ENCODE results near the gene ANO10. TPM values are rescaled to one million over a fixed set of nuclear protein-coding genes. Genes with fewer than 3 reads are reported as not detected.
A peak's percentile ranks its signal among the peaks of the same experiment; 100 is the strongest.
"Not testable (repeated sequence)": the region's sequence is repeated elsewhere in the genome, so short reads cannot be mapped to it uniquely, and the experiment has no call there.

The ANO10 gene
- total RNA-seq (10 to 100 TPM in 8 of 9 donors, 1 to 10 TPM in 1; 8.3 to 29.8 (median 15.8) TPM), polyA plus RNA-seq (10 to 100 TPM in 1 of 2 donors, 1 to 10 TPM in 1; 8.8 to 19.9 TPM)
- long read RNA-seq, donor 1, transcript ANO10-201 (13 exons, 3,212 nt): major isoform, 14 of 26 reads
- long read RNA-seq, donor 1, partial matches to known transcripts: 4 of 26 reads
- long read RNA-seq, donor 1, other reads (novel, unspliced or antisense): 6 of 26 reads
- long read RNA-seq, donor 2, transcript ANO10-201 (13 exons, 3,212 nt): major isoform, 42 of 64 reads
- long read RNA-seq, donor 2, transcript ANO10-203 (12 exons, 2,419 nt): minor isoform, 5 of 64 reads
- long read RNA-seq, donor 2, partial matches to known transcripts: 5 of 64 reads
- long read RNA-seq, donor 2, other reads (novel, unspliced or antisense): 12 of 64 reads
- long read RNA-seq, donor 3, transcript ANO10-201 (13 exons, 3,212 nt): major isoform, 19 of 30 reads
- long read RNA-seq, donor 3, partial matches to known transcripts: 2 of 30 reads
- long read RNA-seq, donor 3, other reads (novel, unspliced or antisense): 8 of 30 reads

- Histone ChIP-seq H3K9me3 (no peaks in the 10 kb centered on the region), H3K4me3 (peak within 1 kb of the TSS; percentile 77 to 99 (median 90)), H3K36me3 (peaks cover 0 to 3% (median 0%) of the 10 kb centered on the region in 9 donors), H3K4me1 (peaks cover 0 to 20% (median 9%) of the 10 kb centered on the region in 12 donors), H3K27ac (peak within 1 kb of the TSS; percentile 20 to 91 (median 82)), H3K27me3 (no peaks in the 10 kb centered on the region)
- DNase-seq: peak; percentile 99
- 1% methylated on average over 47 to 80 of the region's 80 CpGs for WGBS, 4 donors
- intact Hi-C loops (cut with DNase I): loop anchor here in 7 of 10 donors (2.0 to 10.0 kb wide), 6 partner anchors 65 to 150 kb away; partner anchors contain the start of gene ABHD5 (in 5 of the 7)
- peak; percentile 98 to 99 (median 99) for ATAC-seq
- TF ChIP-seq, protein P1, sequence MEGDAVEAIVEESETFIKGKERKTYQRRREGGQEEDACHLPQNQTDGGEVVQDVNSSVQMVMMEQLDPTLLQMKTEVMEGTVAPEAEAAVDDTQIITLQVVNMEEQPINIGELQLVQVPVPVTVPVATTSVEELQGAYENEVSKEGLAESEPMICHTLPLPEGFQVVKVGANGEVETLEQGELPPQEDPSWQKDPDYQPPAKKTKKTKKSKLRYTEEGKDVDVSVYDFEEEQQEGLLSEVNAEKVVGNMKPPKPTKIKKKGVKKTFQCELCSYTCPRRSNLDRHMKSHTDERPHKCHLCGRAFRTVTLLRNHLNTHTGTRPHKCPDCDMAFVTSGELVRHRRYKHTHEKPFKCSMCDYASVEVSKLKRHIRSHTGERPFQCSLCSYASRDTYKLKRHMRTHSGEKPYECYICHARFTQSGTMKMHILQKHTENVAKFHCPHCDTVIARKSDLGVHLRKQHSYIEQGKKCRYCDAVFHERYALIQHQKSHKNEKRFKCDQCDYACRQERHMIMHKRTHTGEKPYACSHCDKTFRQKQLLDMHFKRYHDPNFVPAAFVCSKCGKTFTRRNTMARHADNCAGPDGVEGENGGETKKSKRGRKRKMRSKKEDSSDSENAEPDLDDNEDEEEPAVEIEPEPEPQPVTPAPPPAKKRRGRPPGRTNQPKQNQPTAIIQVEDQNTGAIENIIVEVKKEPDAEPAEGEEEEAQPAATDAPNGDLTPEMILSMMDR (IDR thresholded peaks at IDR 0.05): no peak
- TF ChIP-seq POLR2A (IDR thresholded peaks at IDR 0.05): peak in 1 of 2 donors; percentile 86
These were observed at the start of gene ANO10 for GRCh38 chr3:43621656-43622432. TSS of gene ANO10 (minus strand) at chr3:43622011. CDS start at chr3:43605852, 16,159 bp downstream.

GRCh38 chr3:43670635-43671522 is 49.1 kb upstream of the ANO10 start:
- ATAC-seq: no peak
- Histone ChIP-seq H3K36me3 (no peaks in the 10 kb centered on the region), H3K4me1 (no peaks in the 10 kb centered on the region), H3K4me3 (no peak overlapping the region), H3K9me3 (no peaks in the 10 kb centered on the region), H3K27ac (no peak overlapping the region), H3K27me3 (no peaks in the 10 kb centered on the region)
- no peak for TF ChIP-seq POLR2A (IDR thresholded peaks at IDR 0.05)
- TF ChIP-seq, protein P1 (IDR thresholded peaks at IDR 0.05): no peak
- DNase-seq: no peak
- intact Hi-C loops (cut with DNase I): loop anchor here in 1 of 10 donors (10.0 kb wide), 1 partner anchor 524 kb away; no protein-coding TSS in a partner anchor
- WGBS, 4 donors: 64 to 71% (median 69%) methylated on average over 5 of the region's 5 CpGs

DNA sequence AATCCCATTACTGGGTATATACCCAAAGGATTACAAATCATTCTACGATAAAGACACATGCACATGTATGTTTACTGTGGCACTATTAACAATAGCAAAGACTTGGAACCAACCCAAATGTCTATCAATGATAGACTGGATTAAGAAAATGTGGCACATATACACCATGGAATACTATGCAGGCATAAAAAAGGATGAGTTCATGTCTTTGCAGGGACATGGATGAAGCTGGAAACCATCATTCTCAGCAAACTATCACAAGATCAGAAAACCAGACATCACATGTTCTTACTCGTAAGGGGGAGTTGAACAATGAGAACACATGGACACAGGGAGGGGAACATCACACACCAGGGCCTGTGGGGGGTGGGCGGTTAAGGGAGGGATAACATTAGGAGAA is 43.2 kb upstream of the ANO10 start:
- intact Hi-C loops (cut with DNase I); H3K4me3 ChIP-seq; H3K27me3 ChIP-seq; H3K36me3 ChIP-seq; DNase-seq; H3K27ac ChIP-seq; ATAC-seq; H3K4me1 ChIP-seq: not testable (repeated sequence)
- H3K9me3 ChIP-seq: peaks cover 0 to 25% (median 0%) of the 10 kb centered on the region in 12 donors
- WGBS, 4 donors: 96 to 98% (median 97%) methylated on average over 3 of the region's 3 CpGs

GRCh38 chr3:43661376-43661775 is 39.6 kb upstream of the ANO10 start:
- DNase-seq; H3K36me3 ChIP-seq; intact Hi-C loops (cut with DNase I); H3K27ac ChIP-seq; H3K4me3 ChIP-seq; ATAC-seq; H3K4me1 ChIP-seq; H3K27me3 ChIP-seq: not testable (repeated sequence)
- H3K9me3 ChIP-seq: peaks cover 0 to 25% (median 0%) of the 10 kb centered on the region in 12 donors
- WGBS, 4 donors: 83 to 92% (median 88%) methylated on average over 1 of the region's 1 CpG

All from heart left ventricle (tissue), 16 donors.